HG02938 (cell line): Measurements from ENCODE around the gene TNKS1BP1.

Experiments used
- ATAC-seq: cut with Tn5 transposase; IDR thresholded peaks from one replicate; pipeline ENCODE4 v1.9.1; 2021; ENCODE audit warnings: mild to moderate bottlenecking, moderate library complexity; ENCODE audit not compliant: unreplicated experiment

TNKS1BP1 gene

DNA sequence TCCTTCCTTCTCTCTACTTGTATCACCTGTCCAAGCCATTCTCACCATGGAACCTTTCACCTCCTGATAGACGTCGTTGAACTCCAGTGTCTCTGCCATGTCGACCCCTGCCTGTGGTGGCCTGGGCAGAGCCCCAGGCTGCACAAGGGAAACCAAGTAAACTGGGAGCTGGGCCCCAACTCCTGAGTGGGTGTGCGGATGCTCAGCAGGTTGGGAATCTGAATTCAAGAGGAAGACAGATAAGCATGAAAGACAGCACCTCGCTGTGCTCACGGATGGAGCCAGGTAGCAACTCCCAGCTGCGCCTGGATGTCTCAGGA is 10.2 kb upstream of the TNKS1BP1 start:
- ATAC-seq = no peak

DNA sequence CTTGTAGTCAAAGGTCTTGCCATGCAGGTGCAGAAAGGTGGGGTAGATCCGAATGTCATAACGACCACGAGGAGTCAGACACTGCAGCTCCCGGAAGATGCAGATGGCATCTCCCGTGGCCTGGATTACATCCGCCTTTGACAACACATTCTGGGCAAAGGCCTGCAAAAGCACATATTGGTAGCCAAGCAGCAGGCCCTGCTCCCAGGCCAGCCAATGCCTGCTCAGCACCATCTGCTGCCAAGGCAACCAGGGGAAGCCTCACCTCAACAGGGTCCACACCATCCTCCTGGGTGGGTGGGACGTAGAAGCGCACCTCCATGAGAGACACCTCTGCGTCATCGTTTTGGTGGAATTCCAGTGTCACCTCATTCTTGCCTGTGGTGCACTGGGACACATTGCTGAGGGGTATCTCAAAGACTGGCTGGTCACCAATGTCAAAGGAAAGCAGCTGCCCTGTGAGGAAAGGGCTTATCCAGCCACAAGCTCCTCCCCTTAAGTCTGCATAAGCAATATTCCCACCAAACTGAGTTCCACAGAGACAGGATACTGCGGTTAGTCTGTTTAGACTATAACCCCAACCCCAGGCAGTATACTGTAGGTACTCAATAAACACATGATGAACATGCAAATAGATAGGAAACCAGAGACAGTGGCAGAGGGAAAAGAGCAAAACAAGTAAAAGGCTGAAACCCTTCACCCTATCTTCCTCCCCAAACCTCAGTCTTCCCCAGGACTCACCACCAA is 8.1 kb upstream of the TNKS1BP1 start:
- no peak for ATAC-seq

DNA sequence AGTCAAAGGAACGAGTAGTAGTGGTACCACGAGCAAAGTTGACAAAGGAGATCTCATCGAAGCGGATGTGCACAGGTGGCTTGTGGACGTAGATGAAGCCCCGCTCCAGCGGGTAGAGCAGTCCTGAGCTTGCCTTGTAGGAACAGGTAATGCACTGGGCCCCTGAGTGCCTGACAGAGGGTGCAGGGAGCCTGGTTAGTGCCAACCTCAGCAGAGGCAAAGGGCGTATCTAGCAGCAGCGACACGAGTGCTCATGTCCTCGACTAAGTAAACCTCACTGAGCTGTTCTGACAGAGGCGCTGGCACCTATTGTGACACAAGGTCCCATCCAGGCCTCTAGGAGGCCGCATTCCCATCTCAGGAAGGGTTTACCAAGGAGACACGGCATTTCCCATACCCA is 7.0 kb upstream of the TNKS1BP1 start:
- no peak for ATAC-seq

DNA sequence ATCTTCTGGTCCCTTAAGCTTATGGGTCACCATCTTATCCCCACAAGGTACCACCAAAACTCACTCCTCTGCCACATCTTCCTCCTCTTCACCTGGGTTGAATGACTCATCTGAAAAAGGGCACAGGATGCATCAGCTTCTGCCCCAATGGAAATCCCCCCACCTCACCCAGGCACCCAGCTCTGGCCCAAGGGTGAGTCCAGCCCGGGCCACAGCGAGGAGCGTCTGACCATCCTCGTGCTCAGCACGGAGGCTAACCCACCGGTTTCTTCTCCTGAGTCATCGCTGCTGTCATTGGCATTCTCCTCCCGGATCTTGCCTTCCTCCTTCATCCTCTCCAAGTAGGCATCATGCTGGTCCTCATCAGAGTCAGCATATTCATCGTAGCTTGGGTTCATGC is 5.3 kb upstream of the TNKS1BP1 start:
- no peak for ATAC-seq

DNA sequence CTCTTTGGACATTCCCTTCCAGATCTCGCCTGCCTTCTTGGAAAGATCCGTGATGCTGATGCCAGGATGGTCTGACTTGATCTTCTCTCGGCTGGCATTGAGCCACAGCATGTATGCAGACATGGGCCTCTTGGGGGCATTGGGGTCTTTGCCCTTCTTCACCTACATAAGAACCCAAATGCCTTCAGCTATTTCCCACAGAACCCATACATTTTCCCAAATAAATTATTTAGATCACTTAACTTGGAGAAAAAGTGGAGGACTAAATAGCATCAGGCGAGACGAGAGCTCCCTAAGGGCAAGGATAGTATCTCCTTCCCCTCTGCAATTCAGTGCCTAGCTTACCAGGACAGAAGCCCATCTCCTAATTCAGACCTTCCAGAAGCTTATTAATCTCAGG is 3.0 kb upstream of the TNKS1BP1 start:
- ATAC-seq = no peak

DNA sequence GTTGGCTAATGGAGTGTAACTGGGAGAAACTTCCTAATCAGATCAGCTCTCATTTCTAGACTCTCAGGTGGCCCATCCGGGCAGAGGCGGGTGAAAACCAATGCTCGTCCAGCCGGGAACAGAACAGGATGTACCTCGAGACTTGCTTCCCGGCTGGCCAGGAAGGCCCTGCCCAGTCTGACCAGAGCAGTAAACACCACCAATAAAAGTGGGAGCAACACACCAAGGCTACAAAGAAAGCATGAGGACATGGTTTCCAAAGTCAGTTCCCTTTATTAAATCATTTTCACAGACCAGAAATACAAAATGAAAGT is 940 bp upstream of the TNKS1BP1 start:
- ATAC-seq = no peak

DNA sequence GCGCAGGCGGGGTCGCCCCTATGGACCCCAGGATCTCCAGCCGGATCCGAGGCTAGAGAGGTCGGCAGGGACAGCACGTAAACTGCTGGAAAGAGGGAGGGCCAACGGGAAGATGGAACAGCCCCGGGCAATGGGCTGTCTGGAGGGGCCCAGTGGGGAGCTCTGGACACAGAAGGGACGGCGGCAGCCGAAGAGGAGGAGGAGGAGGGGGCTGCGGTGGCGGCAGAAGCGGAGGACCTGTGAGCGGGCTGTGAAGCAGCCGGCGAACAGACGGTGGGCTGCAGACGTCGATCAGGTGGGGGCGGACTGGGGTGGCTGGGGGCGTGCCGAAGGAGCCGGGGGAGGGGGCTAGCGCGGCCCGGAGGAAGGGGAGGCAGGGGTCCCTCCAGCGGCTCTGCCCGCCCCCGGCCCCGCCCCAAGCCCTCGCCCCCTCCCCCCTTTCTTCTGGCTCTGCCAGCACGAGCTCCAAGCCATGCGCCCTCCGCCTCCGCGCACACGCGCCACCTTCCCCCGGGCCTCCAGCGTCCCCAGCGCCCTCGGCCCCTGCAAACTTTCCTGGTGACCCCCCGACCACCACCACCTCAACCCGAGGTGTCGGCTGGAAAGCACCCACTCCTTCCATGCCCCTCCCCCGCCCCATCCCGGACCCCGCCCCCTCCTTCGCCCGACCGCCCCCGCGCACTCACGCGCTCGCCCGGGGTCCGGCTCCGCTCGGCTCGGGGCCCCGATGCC is 432 bp downstream of the TNKS1BP1 start:
- ATAC-seq = no peak

DNA sequence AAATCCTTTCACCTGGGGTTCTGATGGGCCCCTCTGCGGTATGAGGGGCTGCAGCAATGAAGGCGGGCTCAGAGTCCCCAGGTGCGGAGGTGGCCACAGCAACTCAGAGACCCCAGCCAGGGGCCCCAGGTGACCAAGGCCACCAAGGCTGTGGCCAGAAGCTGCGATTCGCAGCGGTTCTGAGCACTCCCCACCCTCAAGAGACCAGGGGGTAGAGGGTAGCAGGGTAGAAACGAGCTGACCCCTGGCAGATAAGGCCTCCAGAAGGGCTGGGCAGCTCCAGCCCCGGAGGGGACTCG is 948 bp downstream of the TNKS1BP1 start:
- no peak for ATAC-seq

DNA sequence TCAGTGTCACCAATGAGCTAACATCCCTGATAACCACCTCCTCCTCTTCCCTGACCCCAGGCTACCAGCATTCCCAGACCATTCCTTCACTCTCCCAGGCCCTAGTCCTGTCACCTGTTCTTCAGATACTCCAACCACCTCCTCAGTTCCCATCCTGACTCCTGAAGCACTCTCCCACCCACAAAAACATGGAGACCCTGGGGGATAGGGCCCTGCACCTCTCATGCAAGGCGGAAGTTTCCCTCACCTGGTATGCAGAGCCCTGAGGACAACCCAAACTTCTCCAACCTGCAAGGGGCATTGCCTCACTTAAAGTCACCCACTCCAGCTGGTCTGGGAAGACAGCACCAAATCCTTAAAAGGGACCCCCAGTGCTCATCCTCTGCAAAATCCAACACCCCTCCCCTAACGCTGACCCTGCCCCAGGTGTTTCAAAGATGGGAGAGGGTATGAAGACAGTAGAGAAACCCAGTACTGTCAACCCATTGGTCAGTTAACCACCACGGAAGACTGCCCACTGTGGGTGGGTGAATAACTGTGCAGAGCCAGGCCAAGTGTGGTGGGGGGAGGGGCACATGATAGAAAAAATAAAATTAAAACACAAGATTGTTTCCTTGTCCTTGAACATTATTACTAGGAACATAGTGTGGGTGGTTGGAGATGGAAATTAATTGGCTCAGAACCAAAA is 1.4 kb downstream of the TNKS1BP1 start:
- ATAC-seq = no peak

DNA sequence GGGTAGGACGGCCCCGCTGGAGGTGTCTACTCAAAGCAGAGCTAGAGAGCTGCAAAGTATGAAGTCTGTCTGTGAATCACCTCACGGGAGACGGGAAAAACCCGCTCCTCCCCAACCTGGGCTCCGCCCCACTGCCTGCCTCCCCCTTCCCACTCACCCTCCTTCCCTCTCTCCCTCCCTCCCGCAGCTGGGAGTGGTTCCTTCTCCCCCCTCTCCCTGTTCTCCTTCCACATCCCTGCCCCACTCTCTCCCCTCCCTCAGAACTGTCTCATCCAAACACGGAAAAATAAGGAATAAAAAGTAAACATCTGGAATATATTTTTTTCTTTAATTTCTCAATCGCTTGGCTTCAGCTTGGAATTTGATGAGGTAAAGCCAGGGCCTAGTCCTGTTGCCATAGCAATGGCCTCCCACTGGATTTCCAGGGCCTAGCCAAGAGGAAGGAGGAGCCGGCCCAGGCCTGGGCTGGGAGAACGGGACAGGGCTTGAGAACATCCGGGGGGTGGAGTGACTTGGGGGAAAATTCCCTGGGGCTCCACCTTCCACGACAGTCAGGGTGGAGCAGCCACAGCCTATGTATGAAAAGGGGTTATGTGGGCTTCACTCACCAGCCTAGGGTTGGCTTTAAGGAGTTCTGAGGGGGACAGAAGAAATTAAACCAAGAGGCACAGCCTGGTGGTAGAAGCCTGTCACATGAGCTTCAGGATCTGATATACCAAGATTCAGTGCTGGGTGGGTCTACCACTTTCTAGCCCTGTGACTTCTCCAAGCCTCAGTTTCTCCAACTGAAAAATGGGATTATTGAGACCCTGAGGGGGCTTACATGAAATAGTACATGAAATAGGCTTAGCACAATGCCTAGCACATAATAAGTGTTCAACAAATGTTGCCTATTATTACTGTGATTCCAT is 2.2 kb downstream of the TNKS1BP1 start:
- ATAC-seq = no peak

DNA sequence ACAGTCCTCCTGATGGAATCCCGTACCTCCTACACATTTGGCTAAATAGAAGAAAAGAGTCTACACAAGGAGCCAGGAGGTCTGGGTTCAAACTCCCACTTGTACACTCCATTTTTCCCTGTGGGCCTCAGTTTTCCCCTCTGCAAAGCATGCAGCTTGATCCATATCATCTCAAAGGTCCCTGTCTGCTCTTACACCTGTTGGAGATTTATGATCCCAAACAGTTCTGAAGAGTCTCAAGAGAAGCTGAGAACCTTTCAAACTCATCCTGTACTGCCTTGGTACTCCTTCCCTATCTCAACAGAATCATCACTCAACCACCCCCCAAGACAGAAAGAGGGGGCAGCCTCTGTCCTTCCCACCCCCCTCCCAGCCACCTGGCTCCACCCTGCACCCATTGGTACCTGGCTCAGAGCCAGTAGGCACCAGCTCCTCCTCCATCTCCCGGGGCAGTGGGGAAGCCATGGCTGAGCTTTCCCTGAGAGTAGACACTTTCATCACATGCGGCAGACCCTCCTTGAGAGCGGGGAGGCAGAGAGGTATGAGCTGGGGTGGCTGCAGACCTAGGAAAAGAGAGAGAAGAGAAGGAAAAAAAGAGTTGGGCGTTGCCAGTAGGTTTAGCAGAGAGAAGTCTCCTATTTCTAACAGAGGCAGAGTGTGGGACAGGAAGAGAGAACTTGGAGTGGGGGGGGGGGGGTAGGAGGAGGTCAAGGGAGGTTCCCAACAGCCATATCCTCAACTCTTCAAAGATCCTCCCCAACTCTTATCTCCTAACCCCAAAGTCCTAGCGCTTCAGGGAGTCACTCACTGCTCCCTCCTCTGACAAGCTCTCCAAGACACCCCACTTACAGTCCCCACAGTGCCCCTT is 3.1 kb downstream of the TNKS1BP1 start:
- ATAC-seq = no peak

DNA sequence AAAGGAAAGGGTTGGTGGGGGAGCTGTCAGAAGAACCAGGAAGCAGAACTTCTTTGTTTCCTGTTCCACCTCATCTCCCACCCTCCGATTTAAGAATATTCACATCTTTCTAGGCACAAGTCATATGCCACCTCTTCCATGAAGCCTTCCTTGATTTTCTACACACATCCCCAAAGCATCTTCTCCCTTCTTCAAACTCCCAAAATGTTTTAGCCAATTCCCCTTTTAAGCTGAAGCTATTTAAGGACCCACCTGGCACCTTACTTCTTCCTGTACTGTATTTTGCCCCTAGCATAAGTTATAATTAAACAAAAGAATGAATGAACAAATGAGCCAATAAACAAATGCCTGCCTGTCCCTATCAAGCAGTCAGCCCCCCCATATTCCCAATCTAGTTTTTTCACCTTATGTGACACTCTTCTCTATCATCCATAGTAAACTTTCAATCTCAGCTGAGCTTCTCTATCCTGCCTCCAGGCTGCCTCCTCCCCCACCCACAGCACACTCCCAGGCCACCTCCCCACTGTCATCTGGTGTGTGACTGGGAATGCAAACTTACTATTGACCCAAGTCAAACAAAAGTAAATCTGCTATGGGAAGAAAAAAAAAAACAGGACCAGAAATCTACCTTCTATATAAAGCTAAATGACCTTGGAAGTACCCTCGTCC is 3.9 kb downstream of the TNKS1BP1 start:
- ATAC-seq = no peak

DNA sequence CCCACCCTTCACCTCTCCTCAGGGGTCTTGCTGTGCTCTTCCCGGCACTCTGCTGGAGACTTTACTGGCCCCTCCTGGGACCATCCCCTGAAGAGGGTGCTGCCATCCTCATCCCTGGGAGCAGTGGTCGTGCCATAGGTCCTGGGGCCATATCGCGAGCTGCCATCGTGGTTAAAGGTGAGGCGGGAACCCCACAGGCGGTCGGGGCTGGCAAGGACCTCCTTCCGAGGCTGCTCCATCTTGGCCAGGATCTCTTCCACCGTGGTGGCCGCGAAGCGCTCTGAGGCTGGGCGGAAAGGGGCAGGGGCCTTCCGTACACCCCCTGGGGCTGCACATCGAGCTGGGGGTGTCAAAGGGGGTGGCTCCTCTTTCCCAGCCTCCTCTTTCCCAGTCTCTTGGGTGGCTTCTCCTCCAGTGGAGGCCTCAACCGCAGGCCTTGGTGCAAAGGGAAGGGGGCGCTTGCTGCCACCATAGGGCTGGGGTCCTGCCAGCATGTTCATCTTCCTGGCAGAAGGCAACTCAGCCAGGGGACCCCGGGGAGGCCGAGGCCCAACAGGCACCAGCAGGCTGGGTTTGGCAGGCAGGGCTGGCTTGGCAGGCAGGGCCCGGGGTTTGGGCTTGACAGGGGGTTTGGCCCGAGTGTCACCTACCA is 4.6 kb downstream of the TNKS1BP1 start:
- no peak for ATAC-seq

DNA sequence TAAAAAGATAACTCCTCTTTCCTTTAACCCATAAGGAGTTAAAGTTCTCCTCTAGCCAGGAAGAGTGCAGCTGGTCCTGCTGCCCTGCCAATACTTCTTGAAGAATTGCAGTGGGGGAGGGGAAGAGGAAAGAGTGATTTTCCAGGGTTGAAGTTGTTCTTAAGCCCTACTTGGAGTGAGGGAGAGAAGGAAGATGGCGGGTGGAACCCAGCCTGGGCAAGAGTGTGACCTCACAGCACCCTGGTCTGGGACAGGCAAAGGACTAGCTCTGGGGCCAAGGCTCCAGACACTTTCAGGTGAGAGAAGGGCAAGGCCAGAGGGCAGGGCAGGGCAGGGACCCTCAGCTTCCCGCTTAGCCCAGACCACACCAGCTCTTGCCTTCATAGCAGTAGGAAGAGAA is 6.6 kb downstream of the TNKS1BP1 start:
- ATAC-seq = no peak

DNA sequence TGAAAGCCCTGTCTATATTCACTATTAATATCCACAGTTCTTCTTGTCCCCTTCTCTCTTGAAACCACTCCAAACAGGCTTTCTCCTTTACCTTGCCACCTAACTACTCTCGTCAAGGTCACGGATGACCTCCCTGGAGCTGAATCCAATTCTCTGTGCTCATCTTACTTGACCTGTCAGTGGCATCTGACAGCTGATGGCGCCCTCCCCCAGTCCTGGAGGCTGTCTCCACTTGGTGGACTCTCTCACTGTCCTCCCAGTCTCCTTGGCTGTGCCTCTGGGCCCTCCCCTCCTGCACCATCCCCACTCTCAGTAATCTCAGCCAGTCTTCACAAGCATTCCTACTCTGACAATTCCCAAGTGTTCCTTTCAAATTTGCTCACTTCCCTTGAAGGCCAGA is 8.7 kb downstream of the TNKS1BP1 start:
- ATAC-seq = no peak

DNA sequence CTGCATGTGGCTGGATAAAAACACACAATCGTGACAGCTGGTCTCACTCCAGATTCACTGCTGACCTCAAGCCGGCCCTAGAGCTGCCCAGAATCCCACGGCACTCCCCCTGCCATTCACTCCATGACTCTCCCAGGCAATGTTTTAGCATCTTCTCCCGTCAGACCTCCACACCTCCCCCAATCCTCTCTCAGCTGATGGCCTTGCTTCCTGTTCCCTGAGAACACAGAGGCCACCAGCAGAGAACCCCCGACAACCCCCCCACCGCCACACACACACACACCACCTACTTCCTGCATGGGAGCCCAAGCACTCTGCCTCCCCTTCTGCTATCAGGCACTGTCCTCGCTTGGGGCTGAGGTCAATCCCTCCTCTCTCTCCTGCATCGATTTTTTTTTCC is 9.3 kb downstream of the TNKS1BP1 start:
- ATAC-seq = no peak

DNA sequence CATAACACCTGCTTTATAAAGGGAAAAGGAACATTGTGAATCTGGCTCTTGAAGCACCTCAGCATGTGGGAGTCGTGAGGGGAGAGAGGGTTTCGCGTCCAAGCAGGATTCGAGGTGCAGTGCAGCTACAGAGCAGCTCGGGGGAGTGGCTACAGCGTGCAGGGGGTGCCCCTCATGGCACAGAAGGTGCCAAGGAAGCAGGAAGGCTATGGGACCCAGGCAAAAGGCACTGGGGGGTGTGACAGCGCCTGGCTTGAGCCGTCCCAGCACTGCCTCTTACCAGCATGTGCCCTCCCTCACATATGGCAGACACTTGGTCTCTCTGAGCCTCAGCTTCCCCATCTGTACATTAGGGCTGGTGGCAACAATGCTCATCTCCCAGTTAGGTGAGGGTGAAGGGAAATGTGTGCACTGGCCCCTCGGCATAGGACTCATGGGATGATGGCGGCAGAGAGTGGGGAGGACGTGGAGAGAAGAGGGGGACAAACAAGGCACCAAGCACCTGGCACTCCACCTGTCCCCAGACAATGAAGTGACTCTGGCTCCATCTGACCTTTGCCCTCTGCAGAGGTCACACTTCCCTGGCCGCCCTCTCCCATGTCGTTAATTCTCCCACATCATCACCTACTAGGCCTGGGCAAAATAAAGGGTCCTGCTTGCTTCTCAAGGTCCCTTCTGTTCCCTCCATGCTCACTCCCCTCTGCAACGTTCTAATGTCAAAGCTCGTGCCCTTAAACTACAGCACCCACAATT is 10.4 kb downstream of the TNKS1BP1 start:
- ATAC-seq = no peak

DNA sequence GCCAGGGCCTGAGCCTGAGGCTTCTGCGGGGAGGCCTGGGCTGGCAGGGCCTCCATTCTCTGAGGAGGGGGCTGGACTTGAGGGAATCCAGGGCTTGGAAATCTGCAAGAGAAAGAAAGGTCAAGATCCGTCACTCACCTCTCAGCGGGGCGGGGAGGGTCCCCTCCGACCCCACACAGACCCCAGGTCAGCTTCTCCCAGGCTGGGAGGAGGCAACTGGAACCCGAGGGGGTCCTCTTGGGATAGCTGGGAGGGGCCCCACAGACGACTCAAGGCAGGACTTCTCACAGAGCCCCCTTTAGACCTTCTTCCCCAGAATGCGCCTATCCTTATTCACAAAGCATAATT is 11.0 kb downstream of the TNKS1BP1 start:
- ATAC-seq = no peak
